Measurements from ENCODE around the gene RHOB.

GRCh38 chr2:20422402-20423271 is 24.2 kb upstream of the RHOB start:
- TF ChIP-seq CTCF (IDR thresholded peaks at IDR 0.05): no peak
- no peak for TF ChIP-seq POLR2A (IDR thresholded peaks at IDR 0.05)
- TF ChIP-seq EP300 (IDR thresholded peaks at IDR 0.05): no peak

Measured in tibial nerve (tissue), 4 donors.